ENCODE results near the gene ILKAP. TPM values are rescaled to one million over a fixed set of nuclear protein-coding genes. Genes with fewer than 3 reads are reported as not detected.

The ILKAP gene, protein sequence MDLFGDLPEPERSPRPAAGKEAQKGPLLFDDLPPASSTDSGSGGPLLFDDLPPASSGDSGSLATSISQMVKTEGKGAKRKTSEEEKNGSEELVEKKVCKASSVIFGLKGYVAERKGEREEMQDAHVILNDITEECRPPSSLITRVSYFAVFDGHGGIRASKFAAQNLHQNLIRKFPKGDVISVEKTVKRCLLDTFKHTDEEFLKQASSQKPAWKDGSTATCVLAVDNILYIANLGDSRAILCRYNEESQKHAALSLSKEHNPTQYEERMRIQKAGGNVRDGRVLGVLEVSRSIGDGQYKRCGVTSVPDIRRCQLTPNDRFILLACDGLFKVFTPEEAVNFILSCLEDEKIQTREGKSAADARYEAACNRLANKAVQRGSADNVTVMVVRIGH
- total RNA-seq = 67.4 TPM

DNA sequence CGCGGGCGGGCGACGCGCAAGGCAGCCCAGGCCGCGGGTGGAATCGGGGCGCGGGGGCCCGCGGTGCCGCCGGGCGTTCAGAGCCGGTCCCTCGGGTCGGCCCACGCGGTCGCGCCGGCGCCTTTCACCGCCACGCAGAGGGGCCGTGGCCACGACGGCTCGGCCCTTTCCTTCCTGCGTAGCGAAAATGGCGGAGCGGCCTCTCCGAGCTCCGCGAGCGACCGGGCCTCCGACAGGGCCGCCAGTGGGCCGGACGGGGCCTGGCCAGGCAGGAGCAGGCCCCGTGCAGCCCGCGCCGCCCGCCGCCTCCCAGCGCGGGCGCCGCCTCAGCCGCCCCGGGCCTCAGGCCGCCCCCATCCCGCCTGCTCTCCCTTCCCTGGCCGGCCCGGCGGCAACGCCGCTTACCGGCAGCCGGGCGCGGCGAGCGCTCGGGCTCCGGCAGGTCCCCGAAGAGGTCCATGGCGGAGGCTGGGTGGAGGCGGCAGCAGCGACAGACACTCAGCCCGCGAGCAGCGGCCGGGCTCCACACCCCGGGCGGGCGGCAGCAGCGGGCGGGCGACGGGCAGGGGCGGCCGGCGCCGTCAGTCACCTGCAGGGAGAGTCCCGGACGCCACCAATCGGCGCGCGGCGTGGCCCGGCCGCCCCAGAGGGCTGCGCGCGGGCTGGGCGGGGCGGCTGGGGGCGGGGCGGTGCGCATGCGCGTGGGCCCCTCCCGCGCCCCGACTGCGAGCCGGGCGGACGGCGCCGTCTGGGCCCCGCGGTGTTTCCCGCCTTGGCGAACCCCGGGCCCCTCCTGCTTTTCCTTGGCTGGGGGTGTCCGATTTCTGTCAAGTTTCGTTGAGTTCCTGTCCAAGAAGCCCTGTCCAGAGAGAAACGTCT, at the start of gene ILKAP:
Gene ILKAP, minus strand, starts transcription at position 602 of the 879 bp plus-strand sequence. Its CDS starts 142 bp downstream, at position 460.
- peak; percentile 90 for DNase-seq (ENCODE audit: low spot score)

- DNase-seq (ENCODE audit: low spot score) = no peak
These were observed 49.5 kb upstream of the ILKAP start for GRCh38 chr2:238252766-238253630.

DNA sequence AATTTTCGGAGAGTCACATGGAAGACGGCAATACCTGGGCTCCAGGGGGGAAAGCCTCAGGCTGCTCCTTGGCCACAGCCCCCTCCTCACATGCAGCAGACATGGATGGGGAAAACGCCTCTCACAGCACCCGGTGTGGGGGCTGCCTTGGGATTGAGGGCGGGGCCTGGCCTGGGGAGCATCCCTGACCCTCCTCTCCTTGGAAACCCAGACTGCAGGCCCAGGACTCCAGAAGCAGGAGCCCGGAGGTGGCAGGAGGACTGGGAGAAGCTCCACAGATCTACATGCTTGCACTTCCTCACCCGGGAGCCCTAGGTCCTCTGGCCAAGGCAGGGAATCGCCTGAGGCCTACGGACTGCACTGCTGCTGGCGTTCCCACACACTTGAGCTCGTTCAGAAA, 48.5 kb upstream of the ILKAP start:
- no peak for DNase-seq (ENCODE audit: low spot score)

GRCh38 chr2:238251331-238251730, 47.8 kb upstream of the ILKAP start:
- DNase-seq (ENCODE audit: low spot score) = no peak

- DNase-seq (ENCODE audit: low spot score) = no peak
These were observed 47.4 kb upstream of the ILKAP start for GRCh38 chr2:238250896-238251295.

- DNase-seq (ENCODE audit: low spot score) = no peak
These were observed 44.5 kb upstream of the ILKAP start for GRCh38 chr2:238247841-238248453.

DNA sequence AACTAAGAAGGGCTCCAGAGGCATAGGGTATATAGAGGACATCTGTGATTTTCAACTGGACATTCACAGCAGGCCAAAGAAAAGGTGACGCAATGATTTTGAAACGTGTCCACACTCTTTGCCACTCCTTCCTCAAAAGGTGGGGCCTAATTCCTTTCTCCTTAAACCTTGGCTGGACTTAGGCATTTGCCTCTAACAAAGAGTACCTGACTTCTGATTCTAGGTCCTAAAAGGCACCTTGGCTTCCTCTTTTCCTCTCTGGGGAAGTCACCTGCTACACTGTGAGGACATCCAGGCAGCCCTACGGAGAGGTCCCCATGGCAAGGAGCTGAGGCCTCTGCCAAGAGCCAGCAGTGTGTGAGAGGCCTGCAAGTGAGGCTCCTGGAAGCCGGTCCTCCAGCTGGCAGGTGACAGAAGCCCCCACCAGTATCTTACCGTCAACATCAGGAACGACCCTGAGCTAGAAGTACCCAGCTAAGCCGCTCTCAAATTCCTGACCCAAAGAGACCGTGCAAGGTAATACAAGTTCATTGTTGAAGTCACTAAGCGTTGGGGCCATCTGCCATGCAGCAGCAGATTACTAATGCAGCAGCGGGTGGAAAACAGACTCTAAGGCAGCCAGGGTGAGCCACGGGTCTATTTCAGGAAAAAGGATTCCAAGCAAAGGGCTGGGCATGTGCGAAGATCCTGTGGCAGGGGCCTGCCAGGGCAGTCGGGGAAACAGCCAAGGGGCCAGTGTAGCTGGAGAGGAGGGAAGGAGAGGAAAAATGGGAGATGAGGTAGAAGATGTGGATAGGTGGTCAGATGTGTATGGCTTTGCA, 43.7 kb upstream of the ILKAP start:
- DNase-seq (ENCODE audit: low spot score) = no peak

GRCh38 chr2:238244151-238244550, 40.7 kb upstream of the ILKAP start:
- DNase-seq (ENCODE audit: low spot score) = no peak

- no peak for DNase-seq (ENCODE audit: low spot score)
These were observed 40.1 kb upstream of the ILKAP start for GRCh38 chr2:238243496-238244076.

DNA sequence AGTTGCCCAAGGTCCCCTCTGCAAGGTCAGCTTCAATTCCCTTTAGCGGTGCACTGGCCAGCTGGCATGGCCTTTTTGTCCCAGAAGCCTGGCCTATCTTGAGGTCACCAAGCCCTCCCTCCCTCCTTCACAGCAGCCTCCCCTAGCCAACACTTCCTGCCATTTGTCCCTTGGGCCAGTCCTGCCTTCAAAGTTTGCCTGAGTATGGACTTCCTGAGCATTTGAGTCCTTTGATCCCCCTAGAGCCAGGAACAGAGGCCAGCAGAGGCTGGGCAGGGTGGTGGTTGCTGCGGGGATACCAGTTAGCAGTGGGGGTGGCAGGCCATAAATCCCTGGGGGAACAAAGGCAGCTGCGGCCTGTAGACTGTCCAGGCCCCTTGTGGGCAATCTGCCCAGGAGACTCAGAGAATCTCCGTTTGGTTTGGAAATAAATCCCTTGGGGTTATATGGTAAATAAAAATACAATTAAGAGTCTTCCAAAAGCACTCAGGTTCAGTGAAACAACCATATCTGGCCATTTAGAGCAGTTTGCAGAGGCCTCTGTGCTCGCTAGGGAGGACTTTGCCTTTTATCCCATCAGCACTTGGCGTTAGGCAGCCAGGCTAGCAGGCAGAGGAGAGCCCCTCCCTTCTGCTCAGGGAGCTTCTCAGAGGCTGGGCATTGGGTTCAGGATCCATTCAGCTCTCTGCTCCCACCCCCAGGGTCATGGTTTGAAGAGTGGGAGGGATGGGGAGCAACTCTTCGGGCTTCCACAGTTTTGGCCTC, 39.4 kb upstream of the ILKAP start:
- no peak for DNase-seq (ENCODE audit: low spot score)

GRCh38 chr2:238241970-238242369, 38.5 kb upstream of the ILKAP start:
- no peak for DNase-seq (ENCODE audit: low spot score)

DNA sequence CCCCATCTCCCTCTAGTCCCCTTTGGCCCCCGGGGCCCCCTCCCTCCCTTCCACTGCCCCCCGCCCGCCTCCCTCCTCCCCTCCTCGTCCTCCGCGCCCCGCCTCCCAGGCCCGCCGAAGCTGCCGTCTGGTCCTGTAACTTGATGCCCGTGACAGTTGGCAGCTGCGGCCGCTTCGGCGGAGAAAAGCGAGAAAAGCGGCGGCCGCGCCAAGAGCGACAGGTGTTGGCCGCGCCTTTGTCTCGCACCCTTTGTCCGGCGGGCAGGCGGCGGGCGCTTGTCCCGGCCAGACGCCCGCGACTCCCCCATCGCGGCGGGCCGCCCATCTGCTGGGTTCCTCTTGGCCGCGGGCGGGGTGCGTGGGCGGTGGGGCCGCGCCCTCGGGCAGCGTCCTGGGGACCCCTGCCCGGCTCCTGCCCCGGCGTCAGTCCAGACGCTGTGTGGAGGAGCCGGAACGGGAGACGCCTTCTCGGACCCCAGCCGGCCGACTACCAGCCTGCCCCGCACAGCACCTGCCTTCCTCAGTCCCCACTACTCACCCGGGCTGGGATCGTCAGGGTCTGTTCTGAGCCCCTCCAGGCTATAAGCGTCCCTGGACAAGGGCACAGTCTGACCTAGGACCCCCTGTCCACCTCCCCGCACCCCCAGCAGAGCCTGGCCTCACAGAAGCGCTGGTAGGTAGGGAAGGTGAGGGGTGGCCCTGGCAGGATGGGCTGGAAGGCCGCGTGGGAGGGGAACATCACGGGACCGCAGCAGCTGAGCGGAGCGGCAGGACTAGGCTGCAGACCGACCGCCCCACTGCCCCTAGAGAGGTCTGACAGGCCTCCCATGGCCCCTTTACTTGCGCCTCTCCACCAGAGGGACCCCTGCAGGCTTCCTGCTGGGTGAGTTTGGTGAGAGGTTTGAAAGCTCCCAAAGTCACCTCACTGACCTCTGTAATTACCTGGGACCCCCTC, 37.5 kb upstream of the ILKAP start:
- no peak for DNase-seq (ENCODE audit: low spot score)

DNA sequence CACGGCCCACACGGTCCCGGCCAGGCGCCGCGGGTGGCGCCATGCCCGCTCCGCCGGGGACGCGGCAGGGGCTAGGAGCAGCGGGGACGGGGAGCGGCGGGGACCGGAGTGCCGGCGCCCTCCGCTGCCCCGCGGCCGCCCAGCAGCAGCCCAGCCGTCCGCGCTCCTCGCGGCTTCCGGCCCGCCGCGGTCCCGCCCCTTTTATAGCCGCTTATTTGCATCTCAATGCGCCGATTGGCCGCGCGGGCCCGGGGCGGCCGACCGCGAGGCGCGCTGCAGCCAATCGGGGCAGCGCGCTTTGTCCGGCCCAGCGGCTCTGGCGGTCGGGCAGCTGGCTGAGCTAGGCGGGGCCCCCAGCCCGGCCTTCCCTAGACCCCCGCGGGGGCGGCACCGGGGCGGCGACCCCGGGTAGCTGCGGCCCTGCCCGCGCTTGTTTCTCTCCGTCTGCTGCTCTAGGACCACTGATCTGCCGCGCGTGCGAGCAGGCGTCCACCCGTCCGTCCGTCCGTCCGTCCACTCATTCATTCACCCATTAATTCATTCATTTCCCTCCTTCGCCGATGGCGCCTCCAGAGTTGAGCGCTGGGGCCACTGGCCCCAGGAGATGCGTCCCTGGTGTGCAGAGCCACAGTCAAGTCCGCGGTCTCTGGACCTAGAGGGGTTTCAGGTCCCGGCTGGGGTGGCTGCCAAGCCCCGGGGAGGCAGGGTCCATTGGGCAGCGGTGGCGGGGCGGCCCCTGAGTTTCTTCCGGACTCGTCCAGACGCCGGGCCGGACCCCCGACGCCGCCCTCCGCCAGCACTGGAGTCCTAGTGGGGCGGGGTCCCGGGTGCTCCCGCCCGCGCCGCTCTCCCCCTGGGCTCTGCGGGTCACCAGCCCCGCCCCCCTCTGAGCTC, 36.6 kb upstream of the ILKAP start, which contains the start of gene HES6:
Gene HES6, minus strand, starts transcription at position 176 of the 894 bp plus-strand sequence. Its CDS starts 133 bp downstream, at position 43.
- peak; percentile 85 for DNase-seq (ENCODE audit: low spot score)

- DNase-seq (ENCODE audit: low spot score) = no peak
These were observed 36.0 kb upstream of the ILKAP start for GRCh38 chr2:238239543-238239862.

GRCh38 chr2:238238766-238239542, 35.5 kb upstream of the ILKAP start:
- no peak for DNase-seq (ENCODE audit: low spot score)

DNA sequence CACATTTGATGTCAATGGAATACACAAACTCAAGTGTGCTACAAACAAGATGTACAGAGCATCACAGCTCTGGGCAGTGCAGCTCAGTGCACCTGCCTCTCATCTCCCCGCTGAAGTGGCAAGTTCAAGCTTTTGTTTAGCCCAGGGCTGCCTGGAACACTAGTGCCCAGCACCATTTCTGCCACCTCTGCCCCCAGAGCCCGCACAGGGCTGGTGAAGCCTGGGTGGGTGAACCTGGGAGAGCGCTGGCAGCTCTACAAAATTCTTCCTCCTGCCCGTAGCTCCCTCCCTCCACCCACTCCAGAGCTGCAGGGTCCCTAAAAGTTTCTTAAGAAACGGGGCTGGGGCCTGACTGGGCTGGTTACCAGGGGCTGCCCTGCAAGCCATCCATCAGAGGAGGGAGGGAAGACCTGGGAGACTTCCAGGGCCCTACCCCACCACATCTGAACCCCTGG, 34.8 kb upstream of the ILKAP start:
- no peak for DNase-seq (ENCODE audit: low spot score)
